ENCODE results near the gene RNF123.

The RNF123 gene

GRCh38 chr3:49702672-49703071, 13.3 kb downstream of the RNF123 start:
- Histone ChIP-seq H3K4me3 (ENCODE audit: low read length) (no peak overlapping the region), H3K4me1 (ENCODE audit: control insufficient read depth, insufficient read depth, low read length) (no peaks in the 10 kb centered on the region), H3K27ac (ENCODE audit: low read depth, low read length) (no peak overlapping the region), H3K27me3 (ENCODE audit: control insufficient read depth, insufficient read depth, low read length) (no peaks in the 10 kb centered on the region), H3K36me3 (ENCODE audit: control insufficient read depth, insufficient read depth, low read length) (peaks cover 21% of the 10 kb centered on the region), H3K9ac (ENCODE audit: low read length) (no peak overlapping the region)

DNA sequence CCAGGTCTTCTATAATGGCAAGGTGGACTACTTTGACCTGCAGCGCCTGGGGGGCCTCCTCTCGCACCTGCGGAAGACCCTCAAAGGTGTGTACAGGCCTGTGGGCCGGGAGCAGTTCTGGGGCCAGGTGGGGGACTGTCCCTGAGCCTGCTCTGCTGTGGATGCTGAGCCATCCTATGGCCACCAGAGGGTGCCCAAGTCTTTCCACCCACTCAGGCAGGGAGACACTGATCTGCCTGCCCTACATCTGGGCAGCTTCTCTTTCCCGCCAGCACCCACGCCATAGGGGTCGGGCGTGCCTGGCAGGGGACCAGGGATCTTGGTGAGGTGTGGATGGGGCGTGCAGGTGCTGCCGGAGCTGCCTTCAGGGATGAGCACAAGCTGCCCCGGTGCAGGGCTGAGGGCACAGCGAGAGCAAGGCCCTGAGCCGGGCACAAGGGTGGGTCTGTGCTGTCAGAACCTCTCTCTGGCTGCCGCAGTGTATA, 14.1 kb downstream of the RNF123 start:
- no peaks in the 10 kb centered on the region for H3K27me3 ChIP-seq (ENCODE audit: control insufficient read depth, insufficient read depth, low read length)
- no peak overlapping the region for H3K4me3 ChIP-seq (ENCODE audit: low read length)
- no peak overlapping the region for H3K9ac ChIP-seq (ENCODE audit: low read length)
- H3K27ac ChIP-seq (ENCODE audit: low read depth, low read length) = no peak overlapping the region
- peaks cover 21% of the 10 kb centered on the region for H3K36me3 ChIP-seq (ENCODE audit: control insufficient read depth, insufficient read depth, low read length)
- H3K4me1 ChIP-seq (ENCODE audit: control insufficient read depth, insufficient read depth, low read length) = no peaks in the 10 kb centered on the region

GRCh38 chr3:49703956-49704355, 14.6 kb downstream of the RNF123 start:
- Histone ChIP-seq H3K9ac (ENCODE audit: low read length) (no peak overlapping the region), H3K4me3 (ENCODE audit: low read length) (no peak overlapping the region), H3K36me3 (ENCODE audit: control insufficient read depth, insufficient read depth, low read length) (peaks cover 19% of the 10 kb centered on the region), H3K27ac (ENCODE audit: low read depth, low read length) (no peak overlapping the region), H3K4me1 (ENCODE audit: control insufficient read depth, insufficient read depth, low read length) (no peaks in the 10 kb centered on the region), H3K27me3 (ENCODE audit: control insufficient read depth, insufficient read depth, low read length) (no peaks in the 10 kb centered on the region)

GRCh38 chr3:49704629-49705028, 15.3 kb downstream of the RNF123 start:
- Histone ChIP-seq H3K27me3 (ENCODE audit: control insufficient read depth, insufficient read depth, low read length) (no peaks in the 10 kb centered on the region), H3K9ac (ENCODE audit: low read length) (no peak overlapping the region), H3K27ac (ENCODE audit: low read depth, low read length) (no peak overlapping the region), H3K36me3 (ENCODE audit: control insufficient read depth, insufficient read depth, low read length) (peaks cover 19% of the 10 kb centered on the region), H3K4me1 (ENCODE audit: control insufficient read depth, insufficient read depth, low read length) (no peaks in the 10 kb centered on the region), H3K4me3 (ENCODE audit: low read length) (no peak overlapping the region)

GRCh38 chr3:49705390-49705960, 16.1 kb downstream of the RNF123 start:
- peaks cover 13% of the 10 kb centered on the region for H3K36me3 ChIP-seq (ENCODE audit: control insufficient read depth, insufficient read depth, low read length)
- no peak overlapping the region for H3K4me3 ChIP-seq (ENCODE audit: low read length)
- H3K4me1 ChIP-seq (ENCODE audit: control insufficient read depth, insufficient read depth, low read length) = no peaks in the 10 kb centered on the region
- no peaks in the 10 kb centered on the region for H3K27me3 ChIP-seq (ENCODE audit: control insufficient read depth, insufficient read depth, low read length)
- H3K27ac ChIP-seq (ENCODE audit: low read depth, low read length) = no peak overlapping the region
- no peak overlapping the region for H3K9ac ChIP-seq (ENCODE audit: low read length)

DNA sequence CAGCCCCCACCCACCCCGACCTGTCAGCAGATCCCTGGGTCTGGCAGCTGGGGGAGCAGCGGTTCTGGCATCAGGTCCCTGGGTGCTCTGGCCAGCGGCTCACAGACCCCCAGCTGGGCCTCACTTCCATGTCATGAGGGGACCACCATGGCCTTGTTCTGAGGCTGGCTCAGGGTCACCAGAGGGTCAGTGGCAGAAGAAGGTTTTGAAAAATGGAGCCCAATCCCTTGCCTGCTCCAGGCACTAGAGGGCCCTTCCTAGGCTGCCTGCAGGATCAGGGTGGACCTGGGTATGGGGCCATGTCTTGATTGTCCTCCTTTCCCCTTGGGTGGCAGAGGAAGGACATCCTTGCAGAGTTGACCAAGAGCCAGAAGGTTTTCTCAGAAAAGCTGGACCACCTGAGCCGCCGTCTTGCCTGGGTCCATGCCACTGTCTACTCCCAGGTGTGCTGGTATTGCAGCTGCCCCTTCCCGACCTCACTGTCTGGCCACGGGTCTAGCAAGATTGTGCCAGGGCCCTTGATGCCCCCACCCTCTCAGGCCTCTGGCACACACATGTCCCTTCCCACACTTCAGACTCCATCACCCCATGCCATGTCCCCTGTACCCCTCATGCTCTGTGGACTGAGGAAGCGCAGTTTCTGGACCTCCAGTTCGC, 17.2 kb downstream of the RNF123 start:
- Histone ChIP-seq H3K36me3 (ENCODE audit: control insufficient read depth, insufficient read depth, low read length) (peaks cover 13% of the 10 kb centered on the region), H3K4me1 (ENCODE audit: control insufficient read depth, insufficient read depth, low read length) (no peaks in the 10 kb centered on the region)

DNA sequence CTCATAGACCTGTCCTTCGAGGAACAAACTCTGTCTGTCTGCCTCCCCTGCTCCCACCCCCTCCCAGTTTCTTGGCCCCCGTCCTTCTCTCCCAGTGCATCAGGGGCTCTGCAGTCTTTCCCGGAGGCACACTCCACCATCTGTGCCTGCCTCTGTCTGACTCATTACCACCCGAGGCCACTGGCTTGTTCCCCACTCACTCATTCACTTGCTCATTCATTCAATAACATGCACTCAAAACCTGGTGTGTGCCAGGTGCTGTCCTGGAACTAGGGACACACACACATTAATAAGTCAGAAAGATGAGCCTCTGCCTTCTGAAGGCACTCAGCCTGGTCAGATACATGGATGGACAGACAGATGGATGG, 17.7 kb downstream of the RNF123 start:
- H3K36me3 ChIP-seq (ENCODE audit: control insufficient read depth, insufficient read depth, low read length) = peaks cover 9% of the 10 kb centered on the region
- no peak overlapping the region for H3K9ac ChIP-seq (ENCODE audit: low read length)
- H3K4me3 ChIP-seq (ENCODE audit: low read length) = no peak overlapping the region
- H3K27me3 ChIP-seq (ENCODE audit: control insufficient read depth, insufficient read depth, low read length) = no peaks in the 10 kb centered on the region
- H3K4me1 ChIP-seq (ENCODE audit: control insufficient read depth, insufficient read depth, low read length) = no peaks in the 10 kb centered on the region
- no peak overlapping the region for H3K27ac ChIP-seq (ENCODE audit: low read depth, low read length)

More for the DNA sequence above, 17.2 kb downstream of the RNF123 start:
- Histone ChIP-seq H3K4me3 (ENCODE audit: low read length) (no peak overlapping the region), H3K27ac (ENCODE audit: low read depth, low read length) (no peak overlapping the region), H3K9ac (ENCODE audit: low read length) (no peak overlapping the region), H3K27me3 (ENCODE audit: control insufficient read depth, insufficient read depth, low read length) (no peaks in the 10 kb centered on the region)

DNA sequence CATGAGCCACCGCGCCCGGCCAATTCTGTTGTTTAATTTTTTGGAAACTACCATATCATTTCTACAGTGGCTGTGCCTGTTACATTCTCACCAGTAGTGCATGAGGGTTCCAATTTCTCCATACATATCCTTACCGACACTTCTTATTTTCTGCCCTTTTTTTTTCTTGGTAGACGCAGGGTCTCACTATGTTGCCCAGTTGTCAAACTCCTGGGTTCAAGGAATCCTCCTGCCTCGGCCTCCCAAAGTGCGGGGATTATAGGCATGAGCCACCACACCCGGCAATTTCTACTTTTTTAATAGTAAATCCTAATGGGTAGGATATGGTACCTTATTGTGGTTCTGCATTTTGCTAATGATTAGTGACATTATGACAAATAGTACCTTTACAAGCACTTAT, 20.5 kb downstream of the RNF123 start:
- no peak overlapping the region for H3K4me3 ChIP-seq (ENCODE audit: low read length)
- H3K4me1 ChIP-seq (ENCODE audit: control insufficient read depth, insufficient read depth, low read length) = no peaks in the 10 kb centered on the region
- peaks cover 2% of the 10 kb centered on the region for H3K36me3 ChIP-seq (ENCODE audit: control insufficient read depth, insufficient read depth, low read length)
- no peak overlapping the region for H3K9ac ChIP-seq (ENCODE audit: low read length)
- no peaks in the 10 kb centered on the region for H3K27me3 ChIP-seq (ENCODE audit: control insufficient read depth, insufficient read depth, low read length)
- no peak overlapping the region for H3K27ac ChIP-seq (ENCODE audit: low read depth, low read length)

- H3K27me3 ChIP-seq (ENCODE audit: control insufficient read depth, insufficient read depth, low read length) = no peaks in the 10 kb centered on the region
- H3K36me3 ChIP-seq (ENCODE audit: control insufficient read depth, insufficient read depth, low read length) = peaks cover 9% of the 10 kb centered on the region
- H3K4me3 ChIP-seq (ENCODE audit: low read length) = no peak overlapping the region
- no peak overlapping the region for H3K9ac ChIP-seq (ENCODE audit: low read length)
- no peak overlapping the region for H3K27ac ChIP-seq (ENCODE audit: low read depth, low read length)
- no peaks in the 10 kb centered on the region for H3K4me1 ChIP-seq (ENCODE audit: control insufficient read depth, insufficient read depth, low read length)
Observed at GRCh38 chr3:49711489-49711888, 22.1 kb downstream of the RNF123 start.

DNA sequence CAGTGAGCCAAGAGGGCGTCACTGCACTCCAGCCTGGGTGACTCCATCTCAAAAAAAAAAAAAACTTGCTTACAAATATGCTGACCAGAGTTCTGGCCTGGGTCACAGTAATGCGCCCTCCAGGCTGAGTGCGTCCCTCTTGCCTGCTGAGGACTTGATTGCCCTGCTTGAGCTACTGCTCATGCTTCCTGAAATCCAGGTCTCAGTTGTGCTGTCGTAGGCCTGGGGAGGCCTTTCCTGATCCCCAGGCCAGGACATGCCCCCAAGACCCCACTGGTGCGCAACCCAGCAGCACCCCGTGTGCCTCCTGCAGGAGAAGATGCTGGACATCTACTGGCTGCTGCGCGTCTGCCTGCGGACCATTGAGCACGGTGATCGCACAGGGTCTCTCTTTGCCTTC, 22.8 kb downstream of the RNF123 start:
- Histone ChIP-seq H3K27me3 (ENCODE audit: control insufficient read depth, insufficient read depth, low read length) (no peaks in the 10 kb centered on the region), H3K9ac (ENCODE audit: low read length) (no peak overlapping the region), H3K4me3 (ENCODE audit: low read length) (no peak overlapping the region), H3K36me3 (ENCODE audit: control insufficient read depth, insufficient read depth, low read length) (peaks cover 9% of the 10 kb centered on the region), H3K27ac (ENCODE audit: low read depth, low read length) (no peak overlapping the region), H3K4me1 (ENCODE audit: control insufficient read depth, insufficient read depth, low read length) (no peaks in the 10 kb centered on the region)

DNA sequence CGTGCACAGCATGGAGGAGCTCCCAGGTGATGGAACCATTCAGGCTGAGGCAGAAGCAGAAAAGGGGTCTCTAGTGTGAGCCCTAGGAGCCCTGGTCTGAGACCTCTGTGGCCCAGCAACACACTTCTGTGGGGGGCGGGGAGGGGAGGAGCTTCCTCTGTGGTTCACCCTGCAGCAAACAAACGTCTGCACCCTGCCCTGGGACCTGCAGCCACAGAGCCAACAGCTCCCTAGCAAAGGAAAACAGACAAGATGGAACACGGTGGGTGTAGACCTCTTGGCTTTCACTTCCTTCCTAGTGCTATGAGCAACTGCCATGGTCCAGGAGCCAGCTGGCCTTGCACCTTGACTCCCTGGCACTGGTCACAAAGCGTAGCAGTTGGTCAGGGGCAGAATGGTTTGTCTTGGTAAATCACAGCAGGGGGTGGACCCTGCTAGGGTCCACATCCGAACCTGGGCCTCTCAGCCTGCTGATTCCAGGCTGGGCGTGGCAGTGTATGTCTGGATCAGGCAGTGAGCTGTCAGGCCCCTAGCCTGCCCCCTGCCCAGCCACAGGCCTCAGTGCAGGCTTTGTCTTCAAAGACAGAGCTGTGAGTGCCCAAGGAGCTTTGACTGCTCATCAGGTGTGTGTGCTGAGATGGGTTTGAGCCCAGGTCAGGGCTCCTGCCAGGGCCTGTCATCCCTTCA, 23.4 kb downstream of the RNF123 start:
- peaks cover 9% of the 10 kb centered on the region for H3K36me3 ChIP-seq (ENCODE audit: control insufficient read depth, insufficient read depth, low read length)
- no peaks in the 10 kb centered on the region for H3K4me1 ChIP-seq (ENCODE audit: control insufficient read depth, insufficient read depth, low read length)
- H3K9ac ChIP-seq (ENCODE audit: low read length) = no peak overlapping the region
- H3K27me3 ChIP-seq (ENCODE audit: control insufficient read depth, insufficient read depth, low read length) = no peaks in the 10 kb centered on the region
- no peak overlapping the region for H3K27ac ChIP-seq (ENCODE audit: low read depth, low read length)
- H3K4me3 ChIP-seq (ENCODE audit: low read length) = no peak overlapping the region

DNA sequence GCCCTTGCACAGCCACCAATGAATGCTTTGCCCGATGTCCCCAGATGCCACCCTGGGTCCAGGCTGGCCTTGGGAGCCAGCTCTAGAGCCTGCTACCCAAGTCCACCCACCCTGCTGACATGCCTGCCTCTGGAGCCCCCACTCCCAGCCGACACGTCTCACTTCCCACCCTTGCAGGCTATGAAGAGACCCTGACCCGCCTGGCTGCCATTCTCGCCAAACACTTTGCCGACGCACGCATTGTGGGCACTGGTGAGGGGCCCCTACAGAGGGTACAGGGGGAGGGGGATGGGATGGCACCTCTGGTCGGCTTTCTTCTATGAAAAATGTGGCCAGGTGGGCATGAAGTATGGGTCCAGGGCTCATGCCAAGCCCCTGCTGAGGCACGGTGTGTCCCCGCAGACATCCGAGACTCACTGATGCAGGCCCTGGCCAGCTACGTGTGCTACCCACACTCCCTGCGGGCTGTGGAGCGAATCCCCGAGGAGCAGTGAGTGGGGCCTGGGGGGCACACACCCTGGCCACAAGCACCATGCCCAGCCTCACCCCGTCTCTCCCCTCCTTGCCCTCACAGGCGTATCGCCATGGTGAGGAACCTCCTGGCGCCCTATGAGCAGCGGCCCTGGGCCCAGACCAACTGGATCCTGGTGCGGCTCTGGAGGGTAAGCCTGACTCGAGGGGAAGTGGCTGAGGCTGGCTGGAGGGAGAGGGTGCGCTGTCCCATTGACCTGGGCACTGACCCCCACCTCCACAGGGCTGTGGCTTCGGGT, 24.2 kb downstream of the RNF123 start:
- no peak overlapping the region for H3K9ac ChIP-seq (ENCODE audit: low read length)
- H3K36me3 ChIP-seq (ENCODE audit: control insufficient read depth, insufficient read depth, low read length) = peaks cover 9% of the 10 kb centered on the region
- no peak overlapping the region for H3K4me3 ChIP-seq (ENCODE audit: low read length)
- no peaks in the 10 kb centered on the region for H3K4me1 ChIP-seq (ENCODE audit: control insufficient read depth, insufficient read depth, low read length)
- H3K27me3 ChIP-seq (ENCODE audit: control insufficient read depth, insufficient read depth, low read length) = no peaks in the 10 kb centered on the region
- H3K27ac ChIP-seq (ENCODE audit: low read depth, low read length) = no peak overlapping the region
